Sigmoid colon (tissue), 7 donors: ENCODE results near the gene NEURL2. TPM values are rescaled to one million over a fixed set of nuclear protein-coding genes. Genes with fewer than 3 reads are reported as not detected.
A peak's percentile ranks its signal among the peaks of the same experiment; 100 is the strongest.

Experiments used
- DNase-seq: peaks from one replicate; pipeline ENCODE4 v3.0.0-alpha.2; 2019
- H3K27ac ChIP-seq, 4 donors: fragments of 200-600 bp; sonication (generic); one replicate each; pipeline ENCODE4 v1.5.1; 2016 to 2019; ENCODE audit warnings: mild to moderate bottlenecking in 1 of 4
- H3K27me3 ChIP-seq, 3 donors: fragments of 200-600 bp; sonication (generic); one replicate each; pipeline ENCODE4 v1.5.1; 2019; ENCODE audit warnings: mild to moderate bottlenecking in 1 of 3
- H3K36me3 ChIP-seq, 4 donors: fragments of 200-600 bp; sonication (generic); one replicate each; pipeline ENCODE4 v1.5.1; 2016 to 2019
- H3K4me1 ChIP-seq, 4 donors: fragments of 200-600 bp; sonication (generic); one replicate each; pipeline ENCODE4 v1.5.1; 2017 to 2019
- H3K4me3 ChIP-seq, 4 donors: fragments of 200-600 bp; sonication (generic); one replicate each; pipeline ENCODE4 v1.5.1; 2017 to 2019; ENCODE audit warnings: mild to moderate bottlenecking in 2 of 4, moderate library complexity in 1 of 4
- H3K9me3 ChIP-seq, 4 donors: fragments of 200-600 bp in 3 of 4; sonication (generic) in 3 of 4; one replicate each; pipeline versions ENCODE4 v1.5.1 to v1.6.1; 2013 to 2019
- CTCF ChIP-seq, 4 experiments: fragments of 450-650 bp in 3 of 4; fragments of 200-600 bp in 1 of 4; IDR thresholded peaks; one replicate each; pipeline ENCODE4 v1.5.1; 2016 to 2019; ENCODE audit warnings: antibody characterized with exemption in 4 of 4, mild to moderate bottlenecking in 3 of 4, moderate library complexity in 2 of 4
- EP300 ChIP-seq, 4 donors: sonication (generic); formaldehyde crosslinking; IDR thresholded peaks; one replicate each; pipeline ENCODE4 v1.6.1; 2017; ENCODE audit warnings: antibody characterized with exemption in 4 of 4
- POLR2A ChIP-seq, 2 donors: fragments of 450-650 bp; IDR thresholded peaks; one replicate each; pipeline ENCODE4 v1.6.1; 2016; ENCODE audit warnings: antibody characterized with exemption in 2 of 2, mild to moderate bottlenecking in 2 of 2, moderate library complexity in 2 of 2
- POLR2AphosphoS5 ChIP-seq, 4 donors: sonication (generic); formaldehyde crosslinking; IDR thresholded peaks; one replicate each; pipeline ENCODE4 v1.6.1; 2017; ENCODE audit warnings: antibody characterized with exemption in 4 of 4
- WGBS, 2 donors: extraction: QIAGEN DNeasy Blood & Tissue Kit; methylation state at CpG; one replicate each; pipeline ENCODE4 v1.1.7; 2013; 5-methylcytosine and 5-hydroxymethylcytosine counted together
- intact Hi-C: fragments of 100-400 bp; cut with DNase I; formaldehyde crosslinking; loops from one replicate; pipeline ENCODE4 v1.15.1; 2023
- polyA plus RNA-seq, 3 donors: library from polyadenylated mRNA; stranded (reverse); fragments of 200-250 nt; gene quantifications; one replicate each; pipeline ENCODE4 v1.2.3, GENCODE V29; 2013
- total RNA-seq, 4 donors: library from RNA; depleted of rRNA; stranded (reverse); fragments of >200 nt; gene quantifications; one replicate each; pipeline ENCODE4 v1.1.0, GENCODE V29; 2016
- donor health status: healthy with polysubstance abuse.
- donor health status: Bipolar disorder and iron deficiency.
- donor health status: healthy.

NEURL2 gene
- total and polyA plus RNA-seq, 7 donors = 1.8 to 25.8 (median 18.9) TPM

DNA sequence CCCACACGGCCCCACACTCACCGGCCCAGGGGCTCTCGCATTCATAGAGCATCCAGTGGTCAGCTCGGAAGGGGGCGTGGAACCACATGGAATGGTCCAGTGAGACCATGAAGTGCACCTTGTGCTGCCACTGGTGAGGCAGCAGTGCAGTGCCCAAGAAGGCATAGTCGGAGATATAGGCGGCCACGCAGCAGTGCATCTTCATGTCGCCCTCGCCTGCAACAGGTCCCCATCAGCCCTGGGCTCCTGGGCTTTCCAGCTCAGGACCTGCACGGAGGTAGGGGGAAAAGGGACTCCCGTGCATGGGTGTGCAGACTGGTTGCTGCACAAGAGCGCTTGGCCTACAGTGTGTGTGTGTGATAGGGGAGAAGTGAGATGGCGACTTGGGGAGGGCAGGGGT, 47.5 kb downstream of the NEURL2 start:
- TF ChIP-seq POLR2A (IDR thresholded peaks at IDR 0.05) (no peak), POLR2AphosphoS5 (IDR thresholded peaks at IDR 0.05) (peak in 2 of 4 donors; percentile 6 to 12)
- WGBS, 2 donors = 94% methylated on average over 14 of the region's 14 CpGs
- no peaks in the 10 kb centered on the region for H3K9me3 ChIP-seq
- H3K4me1 ChIP-seq = peaks cover 0 to 45% (median 36%) of the 10 kb centered on the region in 4 donors
- no peak overlapping the region for H3K4me3 ChIP-seq
- peak overlapping the region; percentile 61 to 79 (median 76) for H3K27ac ChIP-seq
- H3K36me3 ChIP-seq = peaks cover 25 to 80% (median 38%) of the 10 kb centered on the region in 4 donors
- no peaks in the 10 kb centered on the region for H3K27me3 ChIP-seq
- no peak for DNase-seq
- intact Hi-C loops = no loop called here

DNA sequence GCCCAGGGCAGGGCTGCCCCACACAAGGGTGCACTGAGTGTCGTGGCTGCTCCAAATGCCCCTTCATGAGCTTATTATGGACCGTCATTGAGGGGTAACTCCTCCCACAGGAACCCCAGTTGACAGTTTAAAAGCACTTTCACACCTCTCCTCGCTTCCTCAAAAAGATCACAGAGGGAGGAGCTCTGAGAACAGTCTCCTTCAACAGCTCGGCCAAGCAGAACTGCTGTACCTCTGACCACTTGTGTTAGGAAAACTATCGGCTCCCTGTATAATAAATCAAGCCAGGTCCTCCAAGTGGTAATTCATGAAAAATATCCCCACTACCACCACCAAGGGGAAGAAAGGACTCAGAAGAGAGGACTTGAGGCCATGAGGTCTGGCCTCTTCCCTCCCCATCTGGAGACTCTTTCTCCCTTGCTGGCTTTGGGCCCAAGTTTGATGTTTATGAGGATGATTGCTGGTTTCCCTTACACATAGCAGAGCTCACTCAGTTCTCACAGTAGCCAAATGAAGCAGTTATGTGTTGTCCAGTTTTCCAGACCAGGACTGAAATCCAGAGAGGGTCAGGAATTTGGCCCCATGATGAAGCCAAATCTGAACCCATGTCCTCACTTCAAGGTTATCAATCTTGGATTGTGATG, 48.7 kb downstream of the NEURL2 start:
- no peak for TF ChIP-seq CTCF (IDR thresholded peaks at IDR 0.05)
- TF ChIP-seq EP300 (IDR thresholded peaks at IDR 0.05) = no peak
- no peak for TF ChIP-seq POLR2A (IDR thresholded peaks at IDR 0.05)
- TF ChIP-seq POLR2AphosphoS5 (IDR thresholded peaks at IDR 0.05) = peak in 2 of 4 donors; percentile 64 to 69

GRCh38 chr20:45841407-45842129, 49.4 kb downstream of the NEURL2 start:
- no peak for DNase-seq
- intact Hi-C loops = no loop called here
- no peaks in the 10 kb centered on the region for H3K9me3 ChIP-seq
- peak overlapping the region; percentile 61 to 79 (median 76) for H3K27ac ChIP-seq
- no peak overlapping the region for H3K4me3 ChIP-seq
- 92 to 93% methylated on average over 10 of the region's 10 CpGs for WGBS, 2 donors
- TF ChIP-seq EP300 (IDR thresholded peaks at IDR 0.05) (no peak), POLR2AphosphoS5 (IDR thresholded peaks at IDR 0.05) (no peak), POLR2A (IDR thresholded peaks at IDR 0.05) (no peak), CTCF (IDR thresholded peaks at IDR 0.05) (no peak)
- H3K36me3 ChIP-seq = peaks cover 22 to 80% (median 32%) of the 10 kb centered on the region in 4 donors
- peaks cover 0 to 54% (median 43%) of the 10 kb centered on the region in 4 donors for H3K4me1 ChIP-seq
- no peaks in the 10 kb centered on the region for H3K27me3 ChIP-seq

More for the DNA sequence above, 48.7 kb downstream of the NEURL2 start:
- peaks cover 0 to 47% (median 36%) of the 10 kb centered on the region in 4 donors for H3K4me1 ChIP-seq
- 47 to 72% methylated on average over 5 of the region's 5 CpGs for whole genome bisulfite sequencing, 2 donors
- H3K27me3 ChIP-seq = no peaks in the 10 kb centered on the region
- peaks cover 22 to 80% (median 32%) of the 10 kb centered on the region in 4 donors for H3K36me3 ChIP-seq
- no peaks in the 10 kb centered on the region for H3K9me3 ChIP-seq
- intact Hi-C loops = no loop called here
- DNase-seq = peak; percentile 90
- no peak overlapping the region for H3K4me3 ChIP-seq
- peak overlapping the region; percentile 61 to 79 (median 76) for H3K27ac ChIP-seq

GRCh38 chr20:45840700-45841198, 50.3 kb downstream of the NEURL2 start:
- no peak overlapping the region for H3K4me3 ChIP-seq
- H3K9me3 ChIP-seq = no peaks in the 10 kb centered on the region
- peaks cover 20 to 72% (median 31%) of the 10 kb centered on the region in 4 donors for H3K36me3 ChIP-seq
- no peaks in the 10 kb centered on the region for H3K27me3 ChIP-seq
- H3K4me1 ChIP-seq = peaks cover 0 to 61% (median 49%) of the 10 kb centered on the region in 4 donors
- TF ChIP-seq EP300 (IDR thresholded peaks at IDR 0.05) (no peak), POLR2AphosphoS5 (IDR thresholded peaks at IDR 0.05) (no peak), POLR2A (IDR thresholded peaks at IDR 0.05) (no peak)
- H3K27ac ChIP-seq = peak overlapping the region in 3 of 4 donors; percentile 75 to 79 (median 76)
- intact Hi-C loops = no loop called here
- DNase-seq = no peak
- WGBS, 2 donors = 91 to 94% methylated on average over 25 of the region's 25 CpGs

Other genes with a start within 250 kb of the NEURL2 start
- not detected for gene WFDC11, start 221.0 kb downstream of the NEURL2 start, total RNA-seq
- not detected for gene WFDC11, start 221.0 kb downstream of the NEURL2 start, polyA plus RNA-seq
- not detected for gene WFDC13, start 189.2 kb downstream of the NEURL2 start, total RNA-seq
- gene WFDC13, start 189.2 kb downstream of the NEURL2 start, polyA plus RNA-seq = not detected
- not detected for gene WFDC10B, start 186.2 kb downstream of the NEURL2 start, total RNA-seq
- under 1 TPM in 1 of 3 donors, not detected in 2; 0.52 TPM for gene WFDC10B, start 186.2 kb downstream of the NEURL2 start, polyA plus RNA-seq
- gene SPINT4, start 168.9 kb downstream of the NEURL2 start, total RNA-seq = not detected
- gene SPINT4, start 168.9 kb downstream of the NEURL2 start, polyA plus RNA-seq = not detected
- 1 to 10 TPM in 3 of 4 donors, not detected in 1; 2.9 to 7.7 (median 3.9) TPM for gene WFDC3, start 99.3 kb downstream of the NEURL2 start, total RNA-seq
- 10 to 100 TPM in 2 of 3 donors, 1 to 10 TPM in 1; 4.6 to 19.2 (median 13.9) TPM for gene WFDC3, start 99.3 kb downstream of the NEURL2 start, polyA plus RNA-seq
- gene DNTTIP1, start 99.3 kb downstream of the NEURL2 start, total RNA-seq = 10 to 100 TPM; 33.0 to 59.9 (median 40.6) TPM
- gene DNTTIP1, start 99.3 kb downstream of the NEURL2 start, polyA plus RNA-seq = 100 to 1,000 TPM in 1 of 3 donors, 10 to 100 TPM in 2; 51.9 to 107 (median 71.4) TPM
- 1 to 10 TPM in 1 of 4 donors, not detected in 3; 3.3 TPM for gene UBE2C, start 78.6 kb downstream of the NEURL2 start, total RNA-seq
- gene UBE2C, start 78.6 kb downstream of the NEURL2 start, polyA plus RNA-seq = 10 to 100 TPM; 12.6 to 90.3 (median 29.6) TPM
- 1 to 10 TPM in 1 of 4 donors, under 1 TPM in 1, not detected in 2; 0.95 to 1.6 TPM for gene TNNC2, start 63.9 kb downstream of the NEURL2 start, total RNA-seq
- 10 to 100 TPM in 2 of 3 donors, 1 to 10 TPM in 1; 2.9 to 15.6 (median 10.2) TPM for gene TNNC2, start 63.9 kb downstream of the NEURL2 start, polyA plus RNA-seq
- 10 to 100 TPM; 46.7 to 82.5 (median 52.2) TPM for gene SNX21, start 57.4 kb downstream of the NEURL2 start, total RNA-seq
- 10 to 100 TPM; 10.4 to 16.8 (median 15.2) TPM for gene SNX21, start 57.4 kb downstream of the NEURL2 start, polyA plus RNA-seq
- gene ACOT8, start 33.8 kb downstream of the NEURL2 start, total RNA-seq = 10 to 100 TPM; 28.5 to 42.5 (median 35.0) TPM
- 100 to 1,000 TPM in 1 of 3 donors, 10 to 100 TPM in 2; 51.0 to 131 (median 80.5) TPM for gene ACOT8, start 33.8 kb downstream of the NEURL2 start, polyA plus RNA-seq
- gene ZSWIM3, start 33.6 kb downstream of the NEURL2 start, total RNA-seq = 1 to 10 TPM; 1.7 to 3.5 (median 2.9) TPM
- 1 to 10 TPM; 2.4 to 3.5 (median 2.5) TPM for gene ZSWIM3, start 33.6 kb downstream of the NEURL2 start, polyA plus RNA-seq
- 1 to 10 TPM; 6.4 to 9.4 (median 7.1) TPM for gene ZSWIM1, start 10.0 kb downstream of the NEURL2 start, total RNA-seq
- gene ZSWIM1, start 10.0 kb downstream of the NEURL2 start, polyA plus RNA-seq = 1 to 10 TPM; 3.6 to 6.5 (median 3.9) TPM
- 1 to 10 TPM; 1.6 to 7.5 (median 3.0) TPM for gene SPATA25, start 3.6 kb downstream of the NEURL2 start, total RNA-seq
- 1 to 10 TPM in 1 of 3 donors, not detected in 2; 1.7 TPM for gene SPATA25, start 3.6 kb downstream of the NEURL2 start, polyA plus RNA-seq
- gene CTSA, start 127 bp upstream of the NEURL2 start, total RNA-seq = 10 to 100 TPM; 45.7 to 79.5 (median 56.7) TPM
- gene CTSA, start 127 bp upstream of the NEURL2 start, polyA plus RNA-seq = 100 to 1,000 TPM in 2 of 3 donors, 10 to 100 TPM in 1; 64.9 to 203 (median 169) TPM
- 100 to 1,000 TPM in 3 of 4 donors, 10 to 100 TPM in 1; 68.7 to 296 (median 156) TPM for gene PLTP, start 20.9 kb upstream of the NEURL2 start, total RNA-seq
- gene PLTP, start 20.9 kb upstream of the NEURL2 start, polyA plus RNA-seq = 10 to 100 TPM; 36.6 to 52.0 (median 47.4) TPM
- gene PCIF1, start 43.5 kb upstream of the NEURL2 start, total RNA-seq = 10 to 100 TPM; 31.4 to 39.3 (median 32.5) TPM
- gene PCIF1, start 43.5 kb upstream of the NEURL2 start, polyA plus RNA-seq = 10 to 100 TPM; 26.4 to 37.8 (median 27.2) TPM
- 10 to 100 TPM; 12.0 to 24.4 (median 14.9) TPM for gene ZNF335, start 81.0 kb upstream of the NEURL2 start, total RNA-seq
- gene ZNF335, start 81.0 kb upstream of the NEURL2 start, polyA plus RNA-seq = 10 to 100 TPM in 1 of 3 donors, 1 to 10 TPM in 2; 5.4 to 17.1 (median 5.5) TPM
- gene MMP9, start 117.7 kb upstream of the NEURL2 start, total RNA-seq = under 1 TPM in 1 of 4 donors, not detected in 3; 0.27 TPM
- 10 to 100 TPM in 1 of 3 donors, 1 to 10 TPM in 1, under 1 TPM in 1; 0.60 to 27.1 (median 2.5) TPM for gene MMP9, start 117.7 kb upstream of the NEURL2 start, polyA plus RNA-seq
- under 1 TPM in 1 of 4 donors, not detected in 3; 0.14 TPM for gene SLC12A5, start 138.0 kb upstream of the NEURL2 start, total RNA-seq
- gene SLC12A5, start 138.0 kb upstream of the NEURL2 start, polyA plus RNA-seq = 1 to 10 TPM in 1 of 3 donors, not detected in 2; 1.4 TPM
- gene NCOA5, start 198.8 kb upstream of the NEURL2 start, total RNA-seq = 10 to 100 TPM; 22.4 to 39.2 (median 29.5) TPM
- gene NCOA5, start 198.8 kb upstream of the NEURL2 start, polyA plus RNA-seq = 10 to 100 TPM; 10.6 to 19.5 (median 11.4) TPM
- gene CD40, start 227.1 kb upstream of the NEURL2 start, total RNA-seq = 10 to 100 TPM in 2 of 4 donors, 1 to 10 TPM in 2; 5.0 to 15.6 (median 11.1) TPM
- gene CD40, start 227.1 kb upstream of the NEURL2 start, polyA plus RNA-seq = 10 to 100 TPM in 1 of 3 donors, 1 to 10 TPM in 2; 3.6 to 25.2 (median 7.9) TPM